Stimulated activated memory B cell treated with anti-CD40 and anti-IgM and Interleukin-4, amounts not matched to agents 10 μg/mL and 1 μg/mL and 100 μg/mL, for 72 hours (primary cell): ENCODE data around the gene PKP4.
A peak's percentile ranks its signal among the peaks of the same experiment; 100 is the strongest.

Source experiments
- ATAC-seq: fragments of 150-1000 bp; cut with Tn5 transposase; 2 replicates; pipeline ENCODE4 v1.10.0; 2021
- H3K27ac Mint-ChIP-seq: one replicate; pipeline ENCODE4 v1.8.0; 2022; ENCODE audit warnings: mild to moderate bottlenecking, mixed read lengths
- H3K27me3 Mint-ChIP-seq: one replicate; pipeline ENCODE4 v1.8.0; 2022; ENCODE audit warnings: mixed read lengths
- H3K36me3 Mint-ChIP-seq: one replicate; pipeline ENCODE4 v1.8.0; 2022; ENCODE audit warnings: mixed read lengths
- H3K4me1 Mint-ChIP-seq: one replicate; pipeline ENCODE4 v1.8.0; 2022; ENCODE audit warnings: mixed read lengths
- H3K4me3 Mint-ChIP-seq: one replicate; pipeline ENCODE4 v1.8.0; 2022; ENCODE audit warnings: mild to moderate bottlenecking, moderate library complexity, mixed read lengths
- H3K9me3 Mint-ChIP-seq: one replicate; pipeline ENCODE4 v1.8.0; 2022; ENCODE audit warnings: mixed read lengths

Gene PKP4

DNA sequence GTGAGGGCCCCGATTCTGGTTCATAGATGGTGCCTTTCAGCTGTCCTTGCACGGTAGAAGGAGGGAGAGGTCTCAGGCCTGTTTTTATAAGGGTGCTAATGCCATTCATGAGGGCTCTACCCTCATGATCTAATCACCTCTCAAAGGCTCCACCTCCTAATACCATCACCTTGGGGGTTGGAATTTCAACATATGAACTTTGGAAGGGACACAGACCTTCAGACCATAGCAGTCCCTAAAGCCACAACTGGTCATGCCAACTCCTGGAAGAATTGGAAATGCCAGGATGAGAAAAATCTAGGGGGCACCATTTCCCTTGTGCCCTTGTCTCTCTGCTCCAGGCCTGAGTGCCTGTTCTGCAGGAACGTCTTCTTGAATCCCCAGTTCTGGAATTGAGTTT lies 213.5 kb downstream of the PKP4 start:
- Mint-ChIP-seq H3K36me3 (peaks cover 6% of the 10 kb centered on the region), H3K27me3 (no peaks in the 10 kb centered on the region), H3K4me3 (no peak overlapping the region), H3K27ac (no peak overlapping the region), H3K4me1 (no peaks in the 10 kb centered on the region), H3K9me3 (no peaks in the 10 kb centered on the region)
- no peak for ATAC-seq

GRCh38 chr2:158671360-158672245 lies 214.9 kb downstream of the PKP4 start:
- ATAC-seq = peak; percentile 13
- no peaks in the 10 kb centered on the region for H3K4me1 Mint-ChIP-seq
- no peak overlapping the region for H3K27ac Mint-ChIP-seq
- no peaks in the 10 kb centered on the region for H3K9me3 Mint-ChIP-seq
- peaks cover 6% of the 10 kb centered on the region for H3K36me3 Mint-ChIP-seq
- no peak overlapping the region for H3K4me3 Mint-ChIP-seq
- no peaks in the 10 kb centered on the region for H3K27me3 Mint-ChIP-seq

DNA sequence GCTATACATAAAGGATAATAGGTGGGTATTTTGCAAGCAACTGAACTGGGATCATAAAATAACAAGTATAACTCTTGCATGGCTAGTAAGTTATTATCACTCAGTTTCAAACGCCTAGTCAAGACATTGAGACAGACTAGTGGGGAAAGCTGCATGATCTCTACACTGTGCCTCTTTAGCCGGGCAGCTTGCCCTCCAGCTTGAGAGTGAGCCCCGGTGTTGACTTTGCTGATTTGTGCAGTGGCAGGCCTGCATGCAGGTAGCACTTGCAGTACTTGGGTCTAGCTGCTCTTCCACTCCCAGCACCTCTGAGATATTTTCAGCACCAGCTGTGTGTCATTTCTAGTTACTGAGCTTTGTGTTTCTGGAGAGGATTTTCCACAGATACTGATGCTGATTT lies 219.5 kb downstream of the PKP4 start:
- ATAC-seq = no peak
- H3K9me3 Mint-ChIP-seq = no peaks in the 10 kb centered on the region
- no peak overlapping the region for H3K27ac Mint-ChIP-seq
- H3K4me1 Mint-ChIP-seq = no peaks in the 10 kb centered on the region
- H3K4me3 Mint-ChIP-seq = no peak overlapping the region
- H3K27me3 Mint-ChIP-seq = no peaks in the 10 kb centered on the region
- H3K36me3 Mint-ChIP-seq = peaks cover 6% of the 10 kb centered on the region

GRCh38 chr2:158676696-158677095 lies 219.9 kb downstream of the PKP4 start:
- no peak overlapping the region for H3K27ac Mint-ChIP-seq
- peaks cover 6% of the 10 kb centered on the region for H3K36me3 Mint-ChIP-seq
- no peak for ATAC-seq
- H3K27me3 Mint-ChIP-seq = no peaks in the 10 kb centered on the region
- H3K9me3 Mint-ChIP-seq = no peaks in the 10 kb centered on the region
- no peaks in the 10 kb centered on the region for H3K4me1 Mint-ChIP-seq
- no peak overlapping the region for H3K4me3 Mint-ChIP-seq

GRCh38 chr2:158677542-158677941 lies 220.8 kb downstream of the PKP4 start:
- Mint-ChIP-seq H3K36me3 (peaks cover 6% of the 10 kb centered on the region), H3K9me3 (no peaks in the 10 kb centered on the region), H3K27ac (no peak overlapping the region), H3K27me3 (no peaks in the 10 kb centered on the region), H3K4me1 (no peaks in the 10 kb centered on the region), H3K4me3 (no peak overlapping the region)
- no peak for ATAC-seq

GRCh38 chr2:158681816-158682215 lies 225.1 kb downstream of the PKP4 start:
- no peaks in the 10 kb centered on the region for H3K9me3 Mint-ChIP-seq
- no peak overlapping the region for H3K27ac Mint-ChIP-seq
- no peak for ATAC-seq

GRCh38 chr2:158685646-158686045 lies 228.9 kb downstream of the PKP4 start:
- no peak for ATAC-seq
- no peaks in the 10 kb centered on the region for H3K9me3 Mint-ChIP-seq
- no peaks in the 10 kb centered on the region for H3K27me3 Mint-ChIP-seq
- no peaks in the 10 kb centered on the region for H3K4me1 Mint-ChIP-seq
- peaks cover 2% of the 10 kb centered on the region for H3K36me3 Mint-ChIP-seq
- no peak overlapping the region for H3K4me3 Mint-ChIP-seq
- no peak overlapping the region for H3K27ac Mint-ChIP-seq

More at GRCh38 chr2:158681816-158682215, 225.1 kb downstream of the PKP4 start:
- Mint-ChIP-seq H3K4me1 (no peaks in the 10 kb centered on the region), H3K27me3 (no peaks in the 10 kb centered on the region), H3K36me3 (peaks cover 6% of the 10 kb centered on the region), H3K4me3 (no peak overlapping the region)

GRCh38 chr2:158686210-158686691 lies 229.5 kb downstream of the PKP4 start:
- Mint-ChIP-seq H3K4me3 (no peak overlapping the region), H3K4me1 (no peaks in the 10 kb centered on the region)

GRCh38 chr2:158687315-158687714 lies 230.6 kb downstream of the PKP4 start:
- H3K9me3 Mint-ChIP-seq = no peaks in the 10 kb centered on the region
- no peaks in the 10 kb centered on the region for H3K36me3 Mint-ChIP-seq
- no peak overlapping the region for H3K4me3 Mint-ChIP-seq
- no peak for ATAC-seq
- H3K4me1 Mint-ChIP-seq = no peaks in the 10 kb centered on the region
- no peaks in the 10 kb centered on the region for H3K27me3 Mint-ChIP-seq
- H3K27ac Mint-ChIP-seq = no peak overlapping the region

More at GRCh38 chr2:158686210-158686691, 229.5 kb downstream of the PKP4 start:
- no peak overlapping the region for H3K27ac Mint-ChIP-seq
- ATAC-seq = no peak
- no peaks in the 10 kb centered on the region for H3K36me3 Mint-ChIP-seq
- no peaks in the 10 kb centered on the region for H3K9me3 Mint-ChIP-seq
- no peaks in the 10 kb centered on the region for H3K27me3 Mint-ChIP-seq

DNA sequence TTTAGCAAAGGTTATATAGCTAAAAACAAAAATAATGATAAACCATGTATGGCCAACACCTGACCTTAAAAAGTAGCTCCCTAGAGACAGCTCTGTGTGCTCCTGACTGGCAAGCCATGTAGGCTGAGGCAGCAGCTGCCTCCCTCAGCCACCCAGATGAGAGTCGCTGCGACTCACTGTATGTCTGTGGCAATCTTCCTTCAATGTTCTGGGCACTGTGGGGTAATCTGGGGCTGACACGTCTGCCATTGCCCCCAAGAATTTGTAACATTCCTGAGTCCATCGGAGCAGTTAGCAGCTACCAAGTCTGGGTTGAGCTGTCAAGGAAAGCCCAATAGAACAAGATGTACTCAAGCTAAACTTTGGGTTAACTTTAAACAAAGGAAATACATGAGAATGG lies 232.0 kb downstream of the PKP4 start:
- H3K4me3 Mint-ChIP-seq = no peak overlapping the region
- no peaks in the 10 kb centered on the region for H3K27me3 Mint-ChIP-seq
- no peak for ATAC-seq
- H3K9me3 Mint-ChIP-seq = no peaks in the 10 kb centered on the region
- H3K36me3 Mint-ChIP-seq = no peaks in the 10 kb centered on the region
- H3K27ac Mint-ChIP-seq = no peak overlapping the region
- H3K4me1 Mint-ChIP-seq = no peaks in the 10 kb centered on the region

GRCh38 chr2:158689391-158689790 lies 232.6 kb downstream of the PKP4 start:
- ATAC-seq = no peak
- H3K4me3 Mint-ChIP-seq = no peak overlapping the region
- no peaks in the 10 kb centered on the region for H3K9me3 Mint-ChIP-seq
- H3K4me1 Mint-ChIP-seq = no peaks in the 10 kb centered on the region
- H3K27me3 Mint-ChIP-seq = no peaks in the 10 kb centered on the region
- no peak overlapping the region for H3K27ac Mint-ChIP-seq
- no peaks in the 10 kb centered on the region for H3K36me3 Mint-ChIP-seq

GRCh38 chr2:158690823-158691222 lies 234.1 kb downstream of the PKP4 start:
- no peak for ATAC-seq
- H3K4me3 Mint-ChIP-seq = no peak overlapping the region
- H3K27me3 Mint-ChIP-seq = no peaks in the 10 kb centered on the region
- H3K4me1 Mint-ChIP-seq = no peaks in the 10 kb centered on the region
- no peak overlapping the region for H3K27ac Mint-ChIP-seq
- H3K36me3 Mint-ChIP-seq = no peaks in the 10 kb centered on the region
- no peaks in the 10 kb centered on the region for H3K9me3 Mint-ChIP-seq

GRCh38 chr2:158691619-158692018 lies 234.9 kb downstream of the PKP4 start:
- ATAC-seq = no peak
- Mint-ChIP-seq H3K36me3 (no peaks in the 10 kb centered on the region), H3K9me3 (peaks cover 3% of the 10 kb centered on the region), H3K4me1 (no peaks in the 10 kb centered on the region), H3K4me3 (no peak overlapping the region), H3K27ac (no peak overlapping the region), H3K27me3 (no peaks in the 10 kb centered on the region)

DNA sequence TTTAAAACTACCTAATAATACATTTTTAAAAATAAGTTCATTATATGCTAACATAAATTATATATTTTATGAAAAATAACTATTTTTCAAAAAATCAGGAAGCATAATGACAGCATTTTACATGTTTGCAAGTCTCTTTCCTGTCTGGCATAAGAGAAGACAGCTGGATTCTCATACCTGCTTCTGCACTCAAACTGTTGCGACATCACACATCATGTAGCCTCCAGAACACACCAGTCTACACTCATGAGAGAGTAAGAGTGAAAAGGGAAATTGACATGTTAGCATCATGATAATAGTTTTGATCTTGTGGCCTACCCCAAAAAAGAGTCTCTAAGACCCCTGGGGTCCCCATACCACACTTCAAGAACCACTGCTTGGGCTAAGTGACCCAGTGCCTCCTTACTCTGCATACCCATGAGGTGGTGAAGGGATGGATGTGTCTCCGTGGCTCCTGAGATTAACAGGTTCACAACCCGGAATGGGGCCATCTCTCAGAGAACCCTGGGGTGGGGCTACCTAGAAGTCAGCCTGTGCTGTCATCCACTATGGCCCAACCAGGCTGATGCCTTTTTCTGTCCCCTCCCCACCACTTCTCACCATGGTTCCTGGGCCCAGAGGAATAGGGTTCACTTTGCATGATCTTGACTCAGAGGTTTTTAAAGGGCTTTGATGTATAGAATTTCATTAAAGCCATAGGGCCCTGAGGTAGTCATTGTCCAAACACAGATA lies 235.8 kb downstream of the PKP4 start:
- no peak for ATAC-seq
- H3K4me3 Mint-ChIP-seq = no peak overlapping the region
- peaks cover 9% of the 10 kb centered on the region for H3K9me3 Mint-ChIP-seq
- no peaks in the 10 kb centered on the region for H3K36me3 Mint-ChIP-seq
- peaks cover 8% of the 10 kb centered on the region for H3K27me3 Mint-ChIP-seq
- no peaks in the 10 kb centered on the region for H3K4me1 Mint-ChIP-seq
- H3K27ac Mint-ChIP-seq = no peak overlapping the region

GRCh38 chr2:158693476-158693875 lies 236.7 kb downstream of the PKP4 start:
- no peak overlapping the region for H3K4me3 Mint-ChIP-seq
- H3K9me3 Mint-ChIP-seq = peaks cover 9% of the 10 kb centered on the region
- no peaks in the 10 kb centered on the region for H3K4me1 Mint-ChIP-seq
- no peak overlapping the region for H3K27ac Mint-ChIP-seq
- H3K27me3 Mint-ChIP-seq = peaks cover 8% of the 10 kb centered on the region
- no peaks in the 10 kb centered on the region for H3K36me3 Mint-ChIP-seq
- ATAC-seq = no peak

- Mint-ChIP-seq H3K27ac (no peak overlapping the region), H3K9me3 (peaks cover 9% of the 10 kb centered on the region), H3K4me3 (no peak overlapping the region), H3K36me3 (no peaks in the 10 kb centered on the region), H3K4me1 (no peaks in the 10 kb centered on the region), H3K27me3 (peaks cover 8% of the 10 kb centered on the region)
- ATAC-seq = no peak
Measured at GRCh38 chr2:158695305-158695704, 238.6 kb downstream of the PKP4 start.
